ENCODE results near the gene HMX1. TPM values are rescaled to one million over a fixed set of nuclear protein-coding genes. Genes with fewer than 3 reads are reported as not detected.

HMX1 gene
- total and polyA plus RNA-seq, 2 donors (not counting 1 experiment from before 2014, with no cell fraction given): not detected

- Histone ChIP-seq H3K9ac (ENCODE audit: low read length) (no peak overlapping the region), H3K79me2 (ENCODE audit: control insufficient read depth, insufficient read depth, low read length) (no peaks in the 10 kb centered on the region), H3K36me3 (replicated peaks in 1 of 2; ENCODE audit: control extremely low read depth in 1 of 2, control insufficient read depth in 1 of 2, extremely low read depth in 1 of 2, insufficient read depth in 2 of 2, low read length in 1 of 2) (no peaks in the 10 kb centered on the region), H3K27ac (ENCODE audit: low read length in 2 of 2) (no peak overlapping the region), H3K4me3 (ENCODE audit: control extremely low read depth in 1 of 5, extremely low read depth in 1 of 5, insufficient read depth in 1 of 5, low read depth in 2 of 5, low read length in 4 of 5) (no peak overlapping the region), H3K27me3 (replicated peaks in 1 of 4; ENCODE audit: control extremely low read depth in 1 of 4, control insufficient read depth in 3 of 4, insufficient read depth in 4 of 4, low read length in 3 of 4) (no peaks in the 10 kb centered on the region), H2AFZ (ENCODE audit: insufficient read depth, low read depth, low read length, poor library complexity, severe bottlenecking) (no peak overlapping the region), H3K9me3 (ENCODE audit: control extremely low read depth in 1 of 3, control insufficient read depth in 2 of 3, insufficient read depth in 1 of 3, low read length in 2 of 3) (peaks cover 0 to 3% (median 0%) of the 10 kb centered on the region in 3 donors), H3K4me2 (replicated peaks; ENCODE audit: low read depth, low read length, poor library complexity, severe bottlenecking) (no peak overlapping the region), H3K4me1 (ENCODE audit: control insufficient read depth in 2 of 2, insufficient read depth in 2 of 2, low read length in 2 of 2) (no peaks in the 10 kb centered on the region), H4K20me1 (ENCODE audit: control insufficient read depth, insufficient read depth, low read length, poor library complexity, severe bottlenecking) (no peaks in the 10 kb centered on the region)
- H3K27ac Mint-ChIP-seq: no peak overlapping the region
- TF ChIP-seq, protein P1, sequence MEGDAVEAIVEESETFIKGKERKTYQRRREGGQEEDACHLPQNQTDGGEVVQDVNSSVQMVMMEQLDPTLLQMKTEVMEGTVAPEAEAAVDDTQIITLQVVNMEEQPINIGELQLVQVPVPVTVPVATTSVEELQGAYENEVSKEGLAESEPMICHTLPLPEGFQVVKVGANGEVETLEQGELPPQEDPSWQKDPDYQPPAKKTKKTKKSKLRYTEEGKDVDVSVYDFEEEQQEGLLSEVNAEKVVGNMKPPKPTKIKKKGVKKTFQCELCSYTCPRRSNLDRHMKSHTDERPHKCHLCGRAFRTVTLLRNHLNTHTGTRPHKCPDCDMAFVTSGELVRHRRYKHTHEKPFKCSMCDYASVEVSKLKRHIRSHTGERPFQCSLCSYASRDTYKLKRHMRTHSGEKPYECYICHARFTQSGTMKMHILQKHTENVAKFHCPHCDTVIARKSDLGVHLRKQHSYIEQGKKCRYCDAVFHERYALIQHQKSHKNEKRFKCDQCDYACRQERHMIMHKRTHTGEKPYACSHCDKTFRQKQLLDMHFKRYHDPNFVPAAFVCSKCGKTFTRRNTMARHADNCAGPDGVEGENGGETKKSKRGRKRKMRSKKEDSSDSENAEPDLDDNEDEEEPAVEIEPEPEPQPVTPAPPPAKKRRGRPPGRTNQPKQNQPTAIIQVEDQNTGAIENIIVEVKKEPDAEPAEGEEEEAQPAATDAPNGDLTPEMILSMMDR (IDR thresholded peaks at IDR 0.05): no peak
- TF ChIP-seq EZH2 (IDR thresholded peaks at IDR 0.05; ENCODE audit: borderline replicate concordance, insufficient read depth, low read depth, low read length, poor library complexity, severe bottlenecking): no peak
- H3K4me3 Mint-ChIP-seq: no peak overlapping the region
- no peaks in the 10 kb centered on the region for H3K9me3 Mint-ChIP-seq (ENCODE audit: insufficient read depth)
- CTCF ChIA-PET: interaction anchor here (1.0 kb wide), 1 partner anchor 14 kb away, joined by 3 read pairs; no protein-coding TSS in a partner anchor
- no peaks in the 10 kb centered on the region for H3K27me3 Mint-ChIP-seq
- intact Hi-C loops (cut with micrococcal nuclease): no loop called here
- POLR2A ChIA-PET: no interaction called here
- no peak for ATAC-seq (ENCODE audit: low read depth)
- DNase-seq: no peak
- no peaks in the 10 kb centered on the region for H3K4me1 Mint-ChIP-seq
- WGBS (ENCODE audit: insufficient coverage): 78% methylated on average over 26 of the region's 27 CpGs
Measured at GRCh38 chr4:8915201-8916200, 43.9 kb upstream of the HMX1 start.

Measured in B cell (primary cell).